CD8-positive, alpha-beta memory T cell (primary cell): ENCODE results near the gene PHACTR3. TPM values are rescaled to one million over a fixed set of nuclear protein-coding genes. Genes with fewer than 3 reads are reported as not detected.

Experiments used
- CTCF ChIA-PET: fragments of 350-600 bp; sonication (Branson Sonifier 250); formaldehyde crosslinking; loops from one replicate; lab custom pipeline; 2021; ENCODE audit warnings: antibody characterized with exemption; lab: Charles Lee
- POLR2A ChIA-PET: fragments of 350-600 bp; sonication (Branson Sonifier 250); formaldehyde crosslinking; loops from one replicate; lab custom pipeline; 2021; ENCODE audit warnings: antibody characterized with exemption; lab: Charles Lee
- DNase-seq, 5 donors: peaks; one replicate each; pipeline versions ENCODE4 v3.0.0 to v3.0.0-alpha.2; 2020 to 2022; ENCODE audit warnings: mixed read lengths in 1 of 5
- H3K27ac ChIP-seq: one replicate; pipeline ENCODE4 v1.7.0; 2013; ENCODE audit warnings: low read depth, mild to moderate bottlenecking, low read length, moderate library complexity
- H3K27me3 ChIP-seq: 2 replicates; pipeline ENCODE4 v1.7.0; 2013; ENCODE audit warnings: low read length, mild to moderate bottlenecking; ENCODE audit not compliant: insufficient read depth, poor library complexity, severe bottlenecking
- H3K36me3 ChIP-seq: 2 replicates; pipeline ENCODE4 v1.7.0; 2013; ENCODE audit warnings: mild to moderate bottlenecking, low read length, moderate library complexity; ENCODE audit not compliant: insufficient read depth
- H3K4me1 ChIP-seq: 2 replicates; pipeline ENCODE4 v1.7.0; 2013; ENCODE audit warnings: mild to moderate bottlenecking, low read length, moderate library complexity; ENCODE audit not compliant: insufficient read depth
- H3K4me3 ChIP-seq: 2 replicates; pipeline ENCODE4 v1.7.0; 2013; ENCODE audit warnings: mild to moderate bottlenecking, low read length
- H3K9me3 ChIP-seq: 2 replicates; pipeline ENCODE4 v1.7.0; 2013; ENCODE audit warnings: mild to moderate bottlenecking, low read length
- H3K27ac Mint-ChIP-seq, 8 donors: one replicate each; pipeline ENCODE4 v1.8.0; 2020 to 2021; ENCODE audit warnings: mixed read lengths in 8 of 8, mild to moderate bottlenecking in 6 of 8, inconsistent platforms in 3 of 8, moderate library complexity in 3 of 8
- H3K27me3 Mint-ChIP-seq, 2 donors: one replicate each; pipeline ENCODE4 v1.8.0; 2020 to 2021; ENCODE audit warnings: mixed read lengths in 2 of 2, mild to moderate bottlenecking in 1 of 2, moderate library complexity in 1 of 2
- H3K36me3 Mint-ChIP-seq, 3 donors: one replicate each; pipeline ENCODE4 v1.8.0; 2020 to 2021; ENCODE audit warnings: mixed read lengths in 3 of 3, inconsistent platforms in 1 of 3, mild to moderate bottlenecking in 1 of 3
- H3K4me1 Mint-ChIP-seq, 3 donors: one replicate each; pipeline ENCODE4 v1.8.0; 2020 to 2021; ENCODE audit warnings: mixed read lengths in 3 of 3, inconsistent platforms in 1 of 3, mild to moderate bottlenecking in 1 of 3
- H3K4me3 Mint-ChIP-seq, 7 donors: one replicate each; pipeline ENCODE4 v1.8.0; 2020 to 2021; ENCODE audit warnings: mixed read lengths in 7 of 7, mild to moderate bottlenecking in 6 of 7, moderate library complexity in 4 of 7, inconsistent platforms in 2 of 7
- H3K9me3 Mint-ChIP-seq, 5 donors: one replicate each; pipeline ENCODE4 v1.8.0; 2020 to 2022; ENCODE audit warnings: mixed read lengths in 5 of 5, mild to moderate bottlenecking in 3 of 5, moderate library complexity in 2 of 5, inconsistent platforms in 1 of 5
- polyA plus RNA-seq: library from polyadenylated mRNA; unstranded; fragments of 300-500 nt; fragmentation: Illumina TruSeq; gene quantifications from one replicate; pipeline ENCODE4 v1.2.3, GENCODE V29; 2021
- total RNA-seq, 2 experiments: library from RNA; stranded (reverse); gene quantifications; one replicate each; pipeline ENCODE4 v1.2.3, GENCODE V29; 2021

The PHACTR3 gene
- total and polyA plus RNA-seq, 3 experiments from 2014 or later: not detected

DNA sequence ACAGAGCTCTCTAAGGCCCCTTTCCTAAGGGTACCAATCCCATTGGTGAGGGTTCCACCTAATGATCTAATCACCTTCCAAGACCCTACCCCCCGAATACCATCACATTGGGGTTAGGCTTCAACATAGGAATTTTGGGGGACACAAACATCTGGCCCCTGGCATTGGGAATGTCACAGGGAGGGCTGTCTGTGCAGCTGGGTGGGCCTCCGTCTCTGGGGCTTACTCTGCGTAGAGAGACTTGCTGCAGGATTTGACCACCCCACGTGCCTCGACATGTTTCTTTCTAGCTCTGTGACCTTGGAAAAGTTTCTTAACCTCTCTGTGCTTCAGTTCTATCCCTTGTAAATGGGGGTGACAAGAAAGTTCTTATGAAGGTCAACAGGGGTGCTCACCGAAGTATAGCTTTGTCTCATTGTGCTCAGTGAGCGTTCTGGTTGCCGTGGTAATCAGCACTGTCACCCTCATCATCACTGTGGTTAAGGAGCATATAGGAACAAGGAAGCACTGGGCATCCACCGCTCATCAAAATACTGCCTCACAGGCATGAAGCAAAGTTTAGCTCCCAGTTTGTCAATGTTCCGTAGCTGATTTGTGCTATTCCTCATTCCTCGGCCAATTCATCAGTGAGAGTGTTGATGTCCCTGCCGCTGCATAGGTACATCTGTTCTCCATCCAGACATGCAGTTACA, 176.3 kb downstream of the PHACTR3 start:
- ChIA-PET CTCF (no interaction called here), POLR2A (no interaction called here)
- H3K4me1 ChIP-seq: no peaks in the 10 kb centered on the region
- Mint-ChIP-seq H3K9me3 (no peaks in the 10 kb centered on the region), H3K4me3 (no peak overlapping the region), H3K4me1 (no peaks in the 10 kb centered on the region), H3K27ac (no peak overlapping the region), H3K27me3 (peaks cover 2 to 9% of the 10 kb centered on the region in 2 donors), H3K36me3 (no peaks in the 10 kb centered on the region)
- no peak overlapping the region for H3K27ac ChIP-seq
- no peaks in the 10 kb centered on the region for H3K36me3 ChIP-seq
- H3K4me3 ChIP-seq: no peak overlapping the region
- DNase-seq: no peak
- H3K9me3 ChIP-seq: no peaks in the 10 kb centered on the region
- H3K27me3 ChIP-seq: no peaks in the 10 kb centered on the region

DNA sequence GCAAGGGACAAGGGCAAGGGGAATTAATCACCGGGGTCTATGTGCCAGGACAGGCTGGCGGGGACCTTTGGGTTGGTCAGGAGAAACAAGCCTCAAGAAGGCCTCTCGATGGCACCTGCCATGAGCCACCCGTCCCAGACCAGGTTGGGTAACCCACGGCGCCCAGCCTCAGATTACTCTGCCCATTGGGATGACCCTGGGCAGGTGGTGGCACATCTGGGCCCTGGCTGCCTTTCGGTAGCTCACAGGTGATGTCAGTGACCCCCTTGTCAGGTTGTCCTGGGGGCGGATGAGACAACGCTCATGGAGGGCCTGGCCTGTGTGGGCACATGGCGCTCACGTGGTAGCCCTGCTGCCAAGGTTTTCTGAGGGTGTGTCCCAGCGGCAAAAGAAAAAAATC, 176.9 kb downstream of the PHACTR3 start:
- Histone ChIP-seq H3K4me3 (no peak overlapping the region), H3K27me3 (no peaks in the 10 kb centered on the region), H3K27ac (no peak overlapping the region), H3K36me3 (no peaks in the 10 kb centered on the region), H3K9me3 (no peaks in the 10 kb centered on the region), H3K4me1 (no peaks in the 10 kb centered on the region)
- H3K36me3 Mint-ChIP-seq: no peaks in the 10 kb centered on the region
- no peak overlapping the region for H3K27ac Mint-ChIP-seq
- ChIA-PET CTCF (no interaction called here), POLR2A (no interaction called here)
- no peaks in the 10 kb centered on the region for H3K4me1 Mint-ChIP-seq
- H3K27me3 Mint-ChIP-seq: peaks cover 2 to 9% of the 10 kb centered on the region in 2 donors
- H3K4me3 Mint-ChIP-seq: no peak overlapping the region
- no peak for DNase-seq
- H3K9me3 Mint-ChIP-seq: no peaks in the 10 kb centered on the region

DNA sequence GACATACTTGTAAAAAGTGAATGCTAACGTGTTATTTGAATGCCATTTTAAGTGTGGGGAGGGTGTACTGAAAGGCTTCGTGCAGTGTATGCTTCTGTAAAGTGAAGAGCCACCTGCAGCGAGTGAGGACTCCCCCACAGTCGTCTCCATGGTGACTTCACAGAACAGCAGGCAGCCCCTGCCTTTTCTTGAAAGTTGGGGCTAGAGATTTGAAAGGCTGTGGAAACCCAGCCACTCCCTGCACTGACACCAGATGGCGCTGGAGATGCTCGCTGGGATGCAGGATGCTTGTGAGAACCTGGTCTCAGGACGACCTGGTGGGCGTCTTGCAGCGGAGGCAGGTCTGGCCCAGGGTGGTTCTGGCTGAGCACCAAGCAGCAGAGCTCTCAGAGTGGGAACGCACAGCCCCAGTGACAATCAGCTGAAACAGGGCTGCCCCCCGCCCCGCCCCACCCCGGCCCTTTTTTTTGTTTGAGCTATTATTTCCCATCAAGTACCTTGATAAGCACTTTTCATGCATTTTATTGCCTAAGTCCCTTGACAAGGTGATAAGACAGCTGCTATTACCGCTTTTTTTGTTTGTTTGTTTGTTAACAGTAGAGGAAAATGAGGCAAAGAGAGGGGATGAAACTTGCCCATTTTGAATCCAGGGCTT, 178.8 kb downstream of the PHACTR3 start:
- Mint-ChIP-seq H3K27me3 (peaks cover 0 to 15% of the 10 kb centered on the region in 2 donors), H3K36me3 (no peaks in the 10 kb centered on the region), H3K4me3 (no peak overlapping the region), H3K27ac (no peak overlapping the region), H3K4me1 (no peaks in the 10 kb centered on the region), H3K9me3 (no peaks in the 10 kb centered on the region)
- Histone ChIP-seq H3K27ac (no peak overlapping the region), H3K9me3 (no peaks in the 10 kb centered on the region), H3K4me3 (no peak overlapping the region), H3K4me1 (no peaks in the 10 kb centered on the region), H3K27me3 (no peaks in the 10 kb centered on the region), H3K36me3 (no peaks in the 10 kb centered on the region)
- POLR2A ChIA-PET: no interaction called here
- no peak for DNase-seq
- CTCF ChIA-PET: interaction anchor here (1.1 kb wide), 1 partner anchor 10 kb away, joined by 3 read pairs; no protein-coding TSS in a partner anchor

DNA sequence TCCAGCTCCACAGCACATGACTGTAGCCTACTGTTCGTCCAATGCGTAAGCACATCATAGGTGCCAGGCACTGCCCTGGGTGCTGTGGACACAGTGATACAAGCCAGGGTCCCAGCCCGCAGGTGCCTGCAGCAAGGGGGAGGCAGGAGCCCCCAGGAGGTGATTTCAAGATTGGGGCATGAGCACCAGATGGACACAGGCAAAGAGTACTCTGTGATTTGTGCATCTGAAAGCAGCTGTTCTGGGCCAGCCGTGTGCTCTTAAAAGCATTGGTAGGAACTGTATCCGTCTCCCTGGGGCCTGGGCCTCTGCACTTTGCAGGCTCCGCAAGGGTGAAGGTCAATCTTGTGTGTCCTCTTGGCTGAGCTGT, 179.3 kb downstream of the PHACTR3 start:
- no peak overlapping the region for H3K4me3 Mint-ChIP-seq
- no peaks in the 10 kb centered on the region for H3K4me1 Mint-ChIP-seq
- no peak for DNase-seq
- POLR2A ChIA-PET: no interaction called here
- CTCF ChIA-PET: interaction anchor here (1.1 kb wide), 1 partner anchor 9 kb away, joined by 3 read pairs; no protein-coding TSS in a partner anchor
- no peak overlapping the region for H3K27ac Mint-ChIP-seq
- no peak overlapping the region for H3K4me3 ChIP-seq
- H3K9me3 ChIP-seq: no peaks in the 10 kb centered on the region
- H3K27me3 ChIP-seq: no peaks in the 10 kb centered on the region
- H3K36me3 Mint-ChIP-seq: no peaks in the 10 kb centered on the region
- H3K36me3 ChIP-seq: no peaks in the 10 kb centered on the region
- no peaks in the 10 kb centered on the region for H3K4me1 ChIP-seq
- no peaks in the 10 kb centered on the region for H3K9me3 Mint-ChIP-seq
- no peak overlapping the region for H3K27ac ChIP-seq
- peaks cover 0 to 20% of the 10 kb centered on the region in 2 donors for H3K27me3 Mint-ChIP-seq

DNA sequence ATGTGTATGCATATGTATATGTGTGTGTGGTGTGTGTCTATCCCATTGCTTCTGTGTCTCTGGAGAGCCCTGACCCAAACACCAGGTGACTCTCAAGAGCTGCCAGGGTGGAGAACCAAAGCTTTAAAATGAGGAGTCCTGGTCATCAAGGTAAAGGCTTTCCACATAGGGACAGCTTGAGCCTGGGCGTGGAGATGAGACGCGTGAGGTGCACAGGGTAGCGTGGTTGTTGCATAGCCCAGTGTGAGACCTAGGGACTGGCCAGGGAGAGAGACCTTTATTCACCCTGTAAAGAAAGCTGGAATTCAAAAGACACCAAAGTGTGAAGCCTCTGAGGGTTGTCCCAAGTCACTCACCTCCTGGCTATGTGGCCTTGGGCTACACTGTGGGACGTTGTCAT, 180.0 kb downstream of the PHACTR3 start:
- ChIA-PET CTCF (no interaction called here), POLR2A (no interaction called here)
- Histone ChIP-seq H3K27me3 (no peaks in the 10 kb centered on the region), H3K36me3 (no peaks in the 10 kb centered on the region), H3K4me3 (no peak overlapping the region), H3K4me1 (no peaks in the 10 kb centered on the region), H3K9me3 (no peaks in the 10 kb centered on the region), H3K27ac (no peak overlapping the region)
- H3K27ac Mint-ChIP-seq: no peak overlapping the region
- peaks cover 0 to 24% of the 10 kb centered on the region in 2 donors for H3K27me3 Mint-ChIP-seq
- no peaks in the 10 kb centered on the region for H3K9me3 Mint-ChIP-seq
- no peak overlapping the region for H3K4me3 Mint-ChIP-seq
- DNase-seq: no peak
- H3K36me3 Mint-ChIP-seq: no peaks in the 10 kb centered on the region
- H3K4me1 Mint-ChIP-seq: no peaks in the 10 kb centered on the region

DNA sequence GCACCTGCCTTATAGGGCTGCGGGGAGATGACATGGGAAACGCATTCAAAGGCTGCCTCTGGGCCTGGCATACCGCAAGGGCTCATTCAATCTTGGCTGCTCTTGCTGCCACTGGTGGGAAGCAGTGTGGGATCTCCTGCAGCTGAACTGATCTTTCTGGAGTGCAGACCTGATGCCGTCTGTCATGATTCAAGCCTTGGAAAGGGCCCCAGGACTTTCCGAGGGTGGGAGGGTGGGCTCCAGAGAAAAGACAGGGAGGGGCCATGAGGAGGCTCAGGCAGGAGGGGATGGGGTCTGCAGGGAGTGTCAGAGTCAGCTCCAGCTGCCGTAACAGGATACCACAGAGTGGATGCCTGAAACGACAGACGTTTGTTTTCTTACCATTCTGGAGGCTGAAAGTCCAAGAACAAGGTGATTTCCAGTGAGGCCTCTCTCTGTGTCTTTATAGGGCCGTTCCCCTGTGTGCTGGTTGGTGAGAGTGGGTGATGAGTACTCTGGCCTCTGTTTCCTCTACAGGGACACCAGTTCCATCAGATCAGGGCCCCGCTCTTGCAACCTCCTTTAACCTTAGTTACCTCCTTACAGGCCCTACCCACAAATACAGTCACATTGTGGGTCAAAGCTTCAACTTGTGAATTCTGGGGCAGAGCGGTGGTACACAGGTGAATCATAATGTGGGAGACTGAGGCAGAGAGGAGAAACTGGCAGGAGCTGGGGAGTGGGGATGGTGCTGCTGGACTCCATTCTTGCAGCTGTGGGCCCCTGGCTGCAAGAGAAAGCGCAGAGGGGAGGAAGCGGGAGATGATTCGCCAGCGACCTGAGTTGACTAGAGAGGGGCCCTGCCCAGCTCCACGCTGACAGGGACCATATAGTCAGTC, 180.7 kb downstream of the PHACTR3 start:
- H3K27me3 ChIP-seq: no peaks in the 10 kb centered on the region
- H3K36me3 ChIP-seq: no peaks in the 10 kb centered on the region
- Mint-ChIP-seq H3K27me3 (peaks cover 3 to 28% of the 10 kb centered on the region in 2 donors), H3K36me3 (no peaks in the 10 kb centered on the region), H3K4me1 (no peaks in the 10 kb centered on the region), H3K9me3 (no peaks in the 10 kb centered on the region), H3K4me3 (no peak overlapping the region), H3K27ac (no peak overlapping the region)
- CTCF ChIA-PET: no interaction called here
- no peaks in the 10 kb centered on the region for H3K9me3 ChIP-seq
- H3K27ac ChIP-seq: no peak overlapping the region
- H3K4me3 ChIP-seq: no peak overlapping the region
- POLR2A ChIA-PET: no interaction called here
- H3K4me1 ChIP-seq: no peaks in the 10 kb centered on the region
- no peak for DNase-seq

DNA sequence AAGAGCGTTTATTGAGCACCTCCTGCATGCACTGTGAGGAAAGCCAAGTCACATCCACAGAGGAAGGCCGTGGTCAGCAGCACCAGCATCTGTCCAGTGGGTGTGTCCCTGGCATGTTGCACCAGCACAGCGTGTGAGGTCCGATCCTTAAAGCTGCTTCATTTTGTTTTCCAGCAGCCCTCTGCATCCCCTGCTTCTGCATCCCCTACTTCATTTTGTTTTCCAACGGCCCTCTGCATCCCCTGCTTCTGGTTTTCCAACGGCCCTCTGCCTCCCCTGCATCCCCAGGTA, 181.3 kb downstream of the PHACTR3 start:
- CTCF ChIA-PET: no interaction called here
- Mint-ChIP-seq H3K4me3 (no peak overlapping the region), H3K27me3 (peaks cover 3 to 31% of the 10 kb centered on the region in 2 donors), H3K27ac (peak overlapping the region in 1 of 8 donors; percentile 30), H3K4me1 (no peaks in the 10 kb centered on the region), H3K36me3 (no peaks in the 10 kb centered on the region), H3K9me3 (peaks cover 0 to 3% (median 2%) of the 10 kb centered on the region in 5 donors)
- POLR2A ChIA-PET: no interaction called here
- Histone ChIP-seq H3K9me3 (no peaks in the 10 kb centered on the region), H3K27me3 (no peaks in the 10 kb centered on the region), H3K27ac (no peak overlapping the region), H3K36me3 (no peaks in the 10 kb centered on the region), H3K4me3 (no peak overlapping the region), H3K4me1 (no peaks in the 10 kb centered on the region)
- no peak for DNase-seq
